HepG2 (cell line): Measurements from ENCODE around the gene WFDC5. TPM values are rescaled to one million over a fixed set of nuclear protein-coding genes. Genes with fewer than 3 reads are reported as not detected.

Source experiments
- ATAC-seq: fragments of 200-7000 bp; cut with Tn5 transposase; 3 replicates; pipeline ENCODE4 v1.9.1; 2020; ENCODE audit warnings: mild to moderate bottlenecking, moderate library complexity
- BruUV-seq: library from RNA; stranded (reverse); fragments of 400-500 nt; replicated peaks from 2 replicates; lab custom pipeline; 2021; lab: Mats Ljungman, UMichigan
- CTCF ChIA-PET: fragments of 300-600 bp; formaldehyde crosslinking; extraction: SDS; loops from one replicate; lab custom pipeline; 2021; ENCODE audit warnings: low total read pairs, inconsistent platforms, low intra/inter-chr PET ratio; lab: Yijun Ruan, JAX
- POLR2A ChIA-PET: fragments of 350-600 bp; sonication (Branson Sonifier 250); formaldehyde crosslinking; loops from one replicate; lab custom pipeline; 2020; ENCODE audit warnings: antibody characterized with exemption, inconsistent platforms; lab: Yijun Ruan, JAX
- DNase-seq: peaks from one replicate; pipeline ENCODE4 v3.0.0-alpha.2; 2015; ENCODE audit warnings: low spot score
- FAIRE-seq: peaks from 3 replicates; lab custom pipeline; 2011; peaks lifted over from hg19 to GRCh38; lab: Jason Lieb, UNC
- H2AFZ ChIP-seq: one replicate; pipeline ENCODE4 v1.6.1; 2011; ENCODE audit warnings: low read length, inconsistent platforms
- H3K27ac ChIP-seq: fragments of 300-600 bp; 3 replicates; pipeline ENCODE4 v1.8.0; 2011; ENCODE audit warnings: mixed run types, mild to moderate bottlenecking, mixed read lengths, low read length, inconsistent platforms; ENCODE audit not compliant: insufficient read depth; ENCODE audit errors: extremely low read length
- H3K27me3 ChIP-seq, 2 experiments: fragments of 200-600 bp in 1 of 2; 2 replicates in 1 of 2; 3 replicates in 1 of 2; pipeline versions ENCODE4 v1.6.0 to v1.8.0; 2011; ENCODE audit warnings: low read length in 2 of 2, mild to moderate bottlenecking in 2 of 2, moderate library complexity in 2 of 2, inconsistent platforms in 1 of 2; ENCODE audit not compliant: insufficient read depth in 2 of 2, control insufficient read depth in 1 of 2
- H3K36me3 ChIP-seq, 2 experiments: fragments of 200-600 bp in 1 of 2; replicated peaks in 1 of 2; 2 replicates in 1 of 2; 3 replicates in 1 of 2; pipeline versions ENCODE4 v1.5.1 to v1.8.0; 2011; ENCODE audit warnings: low read length in 2 of 2, inconsistent platforms in 1 of 2; ENCODE audit not compliant: insufficient read depth in 2 of 2, control insufficient read depth in 1 of 2
- H3K4me1 ChIP-seq: 2 replicates; pipeline ENCODE4 v1.5.1; 2012; ENCODE audit warnings: low read length, inconsistent platforms; ENCODE audit not compliant: insufficient read depth
- H3K4me2 ChIP-seq: 2 replicates; pipeline ENCODE4 v1.6.0; 2011; ENCODE audit warnings: low read depth, low read length, inconsistent platforms
- H3K4me3 ChIP-seq, 3 experiments: fragments of 200-600 bp in 1 of 3; sonication (generic), shearing (Covaris generic) in 1 of 3; replicated peaks in 1 of 3; 2 replicates each; pipeline ENCODE4 v1.5.1; 2011 to 2016; ENCODE audit warnings: low read length in 3 of 3, inconsistent platforms in 2 of 3, low read depth in 2 of 3, mild to moderate bottlenecking in 2 of 3, control low read depth in 1 of 3, mixed read lengths in 1 of 3; ENCODE audit not compliant: insufficient read depth in 1 of 3
- H3K79me2 ChIP-seq: one replicate; pipeline ENCODE4 v1.6.1; 2011; ENCODE audit warnings: low read length, inconsistent platforms; ENCODE audit not compliant: insufficient read depth
- H3K9ac ChIP-seq: 2 replicates; pipeline ENCODE4 v1.6.0; 2011; ENCODE audit warnings: mild to moderate bottlenecking, low read depth, low read length, inconsistent platforms; ENCODE audit not compliant: insufficient read depth
- H3K9me3 ChIP-seq: 2 replicates; pipeline ENCODE4 v1.5.1; 2012; ENCODE audit warnings: mild to moderate bottlenecking, low read length
- H4K20me1 ChIP-seq: 2 replicates; pipeline ENCODE4 v1.6.0; 2011; ENCODE audit warnings: inconsistent platforms, mild to moderate bottlenecking, low read length, moderate library complexity; ENCODE audit not compliant: insufficient read depth
- AGO1 ChIP-seq: fragments of 200-400 bp; formaldehyde crosslinking; IDR thresholded peaks from 2 replicates; pipeline ENCODE4 v1.6.1; 2017; ENCODE audit warnings: mild to moderate bottlenecking, low read depth, low read length, moderate library complexity; ENCODE audit not compliant: poor library complexity, severe bottlenecking
- HOXA9 ChIP-seq: sonication (generic); formaldehyde crosslinking; IDR thresholded peaks from 2 replicates; pipeline ENCODE4 v1.8.1; 2022; ENCODE audit warnings: missing genetic modification reagents, mild to moderate bottlenecking, moderate library complexity, borderline replicate concordance
- RBAK ChIP-seq: sonication (generic); formaldehyde crosslinking; IDR thresholded peaks from 2 replicates; pipeline ENCODE4 v1.5.1; 2020; ENCODE audit warnings: mild to moderate bottlenecking, missing genetic modification reagents
- ZNF124 ChIP-seq: sonication (generic); formaldehyde crosslinking; IDR thresholded peaks from 2 replicates; pipeline ENCODE4 v1.4.0; 2020; ENCODE audit warnings: missing genetic modification reagents
- ZNF234 ChIP-seq: sonication (generic); formaldehyde crosslinking; conservative IDR thresholded peaks from 2 replicates; pipeline ENCODE4 v1.5.1; 2020; ENCODE audit warnings: mild to moderate bottlenecking, missing genetic modification reagents
- ZNF530 ChIP-seq: sonication (generic); formaldehyde crosslinking; IDR thresholded peaks from 2 replicates; pipeline ENCODE4 v1.5.0; 2020; ENCODE audit warnings: low read depth, mild to moderate bottlenecking, missing genetic modification reagents
- ZNF589 ChIP-seq: sonication (generic); formaldehyde crosslinking; conservative IDR thresholded peaks from 2 replicates; pipeline ENCODE4 v1.8.0; 2022; ENCODE audit warnings: mild to moderate bottlenecking, moderate library complexity, missing genetic modification reagents
- ZZZ3 ChIP-seq: sonication (generic); formaldehyde crosslinking; IDR thresholded peaks from 2 replicates; pipeline ENCODE4 v1.4.0; 2020; ENCODE audit warnings: missing genetic modification reagents, mild to moderate bottlenecking, borderline replicate concordance
- WGBS: methylation state at CpG from one replicate; pipeline ENCODE4 v1.1.6; 2017; ENCODE audit warnings: low lambda C conversion rate; 5-methylcytosine and 5-hydroxymethylcytosine counted together
- in situ Hi-C: cut with HindIII; loops from 2 replicates; pipeline ENCODE4 v1.10.0; 2017; ENCODE audit warnings: low pct_unique_long_range_greater_than_20kb; ENCODE audit not compliant: extremely low pct_ligation_motif_present
- intact Hi-C: fragments of 100-400 bp; cut with micrococcal nuclease; formaldehyde crosslinking; loops from one replicate; pipeline ENCODE4 v1.10.0; 2022; ENCODE audit not compliant: unreplicated experiment
- polyA plus RNA-seq, 8 experiments: library from polyadenylated mRNA; depleted of rRNA in 3 of 8; stranded (reverse) in 7 of 8; unstranded in 1 of 8; fragments of >200 nt; fragmentation: Illumina TruSeq in 4 of 8; extraction: Trizol in 4 of 8; gene quantifications; 2 replicates each; pipeline versions ENCODE4 v1.2.1 to v1.2.3, GENCODE V29; 2011 to 2016; ENCODE audit warnings: low read depth in 4 of 8, missing spikeins in 1 of 8, mixed read lengths in 1 of 8; ENCODE audit not compliant: insufficient read depth in 1 of 8
- total RNA-seq, 5 experiments: library from RNA; depleted of rRNA; stranded (reverse); fragments of >200 nt; fragmentation: Illumina TruSeq; extraction: Trizol; gene quantifications; 2 replicates each; pipeline ENCODE4 v1.2.3, GENCODE V29; 2016; ENCODE audit warnings: low read depth in 1 of 5
- TF ChIP-seq, protein P1 (sequence below): IDR thresholded peaks from 2 replicates; pipeline ENCODE4 v1.6.1; 2016; ENCODE audit warnings: low read depth
- TF ChIP-seq, protein P2 (sequence below): sonication (generic); formaldehyde crosslinking; IDR thresholded peaks from 2 replicates; pipeline ENCODE4 v1.5.0; 2020; ENCODE audit warnings: missing genetic modification reagents, mild to moderate bottlenecking, borderline replicate concordance

WFDC5 gene
- total and polyA plus RNA-seq, 2 of the 13 experiments (the other 11 are each of a cell fraction or from before 2014, with no cell fraction given) = not detected

DNA sequence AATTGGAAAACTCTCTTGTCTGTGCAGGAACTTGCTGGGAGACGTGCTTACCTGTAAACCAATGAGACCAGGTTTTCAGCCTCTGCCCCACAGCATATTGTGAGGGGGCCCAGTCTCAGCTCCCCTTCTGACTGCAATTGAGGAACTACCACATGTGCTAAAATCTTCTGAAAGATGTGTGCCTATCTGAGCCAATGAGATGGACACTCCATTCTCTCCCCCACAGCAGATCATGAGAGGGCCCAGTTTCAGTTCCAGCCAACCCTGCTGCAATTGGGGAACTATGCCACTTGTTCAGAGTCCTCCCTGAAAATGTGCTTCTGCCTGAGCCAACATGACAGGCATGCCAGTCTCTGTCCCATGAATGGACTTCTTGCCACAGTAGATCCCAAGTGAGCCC is 38.8 kb upstream of the WFDC5 start:
- no TSS peak for BruUV-seq
- POLR2A ChIA-PET = no interaction called here
- ATAC-seq = no peak

DNA sequence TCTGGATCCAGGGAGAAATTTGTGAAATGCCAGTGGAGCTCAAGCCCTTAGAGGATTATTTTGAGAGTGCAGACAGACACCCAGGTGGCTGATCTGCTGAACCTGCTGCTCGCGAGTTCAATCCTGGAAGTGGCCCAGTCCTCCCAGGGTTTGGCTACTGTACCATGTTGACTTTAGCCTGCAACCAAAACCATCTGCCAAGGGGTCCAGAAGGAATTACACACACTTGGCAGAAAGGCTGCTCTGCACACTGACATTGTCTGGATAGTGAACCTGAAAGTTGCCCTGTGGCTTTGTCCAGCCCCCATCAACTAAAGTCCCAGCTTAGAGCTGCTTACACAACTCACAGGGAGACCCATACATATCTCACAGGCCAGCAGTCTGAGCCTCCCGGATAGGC is 38.2 kb upstream of the WFDC5 start:
- FAIRE-seq (no peak), DNase-seq (no peak), ATAC-seq (no peak)
- intact Hi-C loops (no loop called here), in situ Hi-C loops (no loop called here)
- Histone ChIP-seq H2AFZ (no peak overlapping the region), H3K4me3 (no peak overlapping the region), H3K27ac (no peak overlapping the region), H3K9me3 (no peaks in the 10 kb centered on the region), H3K27me3 (no peaks in the 10 kb centered on the region; a peak in 1 of 5 replicates), H4K20me1 (no peaks in the 10 kb centered on the region), H3K9ac (no peak overlapping the region), H3K4me1 (no peaks in the 10 kb centered on the region), H3K4me2 (no peak overlapping the region), H3K36me3 (no peaks in the 10 kb centered on the region), H3K79me2 (no peaks in the 10 kb centered on the region)
- CTCF ChIA-PET = no interaction called here
- WGBS = 3% methylated on average over 3 of the region's 3 CpGs
- no peak for TF ChIP-seq ZZZ3
- TF ChIP-seq ZNF124 (CRISPR knock-in tag) = no peak
- TF ChIP-seq, protein P1, sequence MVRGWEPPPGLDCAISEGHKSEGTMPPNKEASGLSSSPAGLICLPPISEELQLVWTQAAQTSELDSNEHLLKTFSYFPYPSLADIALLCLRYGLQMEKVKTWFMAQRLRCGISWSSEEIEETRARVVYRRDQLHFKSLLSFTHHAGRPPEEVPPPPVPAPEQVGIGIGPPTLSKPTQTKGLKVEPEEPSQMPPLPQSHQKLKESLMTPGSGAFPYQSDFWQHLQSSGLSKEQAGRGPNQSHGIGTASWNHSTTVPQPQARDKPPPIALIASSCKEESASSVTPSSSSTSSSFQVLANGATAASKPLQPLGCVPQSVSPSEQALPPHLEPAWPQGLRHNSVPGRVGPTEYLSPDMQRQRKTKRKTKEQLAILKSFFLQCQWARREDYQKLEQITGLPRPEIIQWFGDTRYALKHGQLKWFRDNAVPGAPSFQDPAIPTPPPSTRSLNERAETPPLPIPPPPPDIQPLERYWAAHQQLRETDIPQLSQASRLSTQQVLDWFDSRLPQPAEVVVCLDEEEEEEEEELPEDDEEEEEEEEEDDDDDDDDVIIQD (CRISPR knock-in tag) = no peak
- TF ChIP-seq ZNF589 (CRISPR knock-in tag) = no peak
- no peak for TF ChIP-seq AGO1
- TF ChIP-seq HOXA9 (CRISPR knock-in tag) = no peak
- no peak for TF ChIP-seq ZNF234 (CRISPR knock-in tag)
- TF ChIP-seq, protein P2, sequence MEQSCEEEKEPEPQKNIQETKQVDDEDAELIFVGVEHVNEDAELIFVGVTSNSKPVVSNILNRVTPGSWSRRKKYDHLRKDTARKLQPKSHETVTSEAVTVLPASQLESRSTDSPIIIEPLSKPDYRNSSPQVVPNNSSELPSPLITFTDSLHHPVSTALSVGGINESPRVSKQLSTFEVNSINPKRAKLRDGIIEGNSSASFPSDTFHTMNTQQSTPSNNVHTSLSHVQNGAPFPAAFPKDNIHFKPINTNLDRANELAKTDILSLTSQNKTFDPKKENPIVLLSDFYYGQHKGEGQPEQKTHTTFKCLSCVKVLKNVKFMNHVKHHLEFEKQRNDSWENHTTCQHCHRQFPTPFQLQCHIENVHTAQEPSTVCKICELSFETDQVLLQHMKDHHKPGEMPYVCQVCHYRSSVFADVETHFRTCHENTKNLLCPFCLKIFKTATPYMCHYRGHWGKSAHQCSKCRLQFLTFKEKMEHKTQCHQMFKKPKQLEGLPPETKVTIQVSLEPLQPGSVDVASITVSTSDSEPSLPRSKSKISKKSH (CRISPR knock-in tag) = no peak
- no peak for TF ChIP-seq ZNF530 (CRISPR knock-in tag)
- BruUV-seq = no TSS peak
- POLR2A ChIA-PET = no interaction called here

More for the DNA sequence above, 38.8 kb upstream of the WFDC5 start:
- Histone ChIP-seq H3K9ac (no peak overlapping the region), H3K27ac (no peak overlapping the region), H3K36me3 (no peaks in the 10 kb centered on the region), H3K9me3 (no peaks in the 10 kb centered on the region), H3K4me3 (no peak overlapping the region), H3K4me2 (no peak overlapping the region), H3K27me3 (no peaks in the 10 kb centered on the region; a peak in 1 of 5 replicates), H3K79me2 (no peaks in the 10 kb centered on the region), H3K4me1 (no peaks in the 10 kb centered on the region), H2AFZ (no peak overlapping the region), H4K20me1 (no peaks in the 10 kb centered on the region)
- DNase-seq = no peak
- no peak for TF ChIP-seq RBAK (CRISPR knock-in tag)
- CTCF ChIA-PET = no interaction called here
- WGBS = 17% methylated on average over 1 of the region's 1 CpG
- in situ Hi-C loops (no loop called here), intact Hi-C loops (no loop called here)
- no peak for FAIRE-seq
